IPS DF 4.7 (cell line): Measurements from ENCODE around the gene CD200R1.

Experiments used
- DNase-seq: peaks from one replicate; pipeline ENCODE4 v3.0.0-alpha.2; 2013; ENCODE audit warnings: low spot score; ENCODE audit errors: extremely low read depth

CD200R1 gene

DNA sequence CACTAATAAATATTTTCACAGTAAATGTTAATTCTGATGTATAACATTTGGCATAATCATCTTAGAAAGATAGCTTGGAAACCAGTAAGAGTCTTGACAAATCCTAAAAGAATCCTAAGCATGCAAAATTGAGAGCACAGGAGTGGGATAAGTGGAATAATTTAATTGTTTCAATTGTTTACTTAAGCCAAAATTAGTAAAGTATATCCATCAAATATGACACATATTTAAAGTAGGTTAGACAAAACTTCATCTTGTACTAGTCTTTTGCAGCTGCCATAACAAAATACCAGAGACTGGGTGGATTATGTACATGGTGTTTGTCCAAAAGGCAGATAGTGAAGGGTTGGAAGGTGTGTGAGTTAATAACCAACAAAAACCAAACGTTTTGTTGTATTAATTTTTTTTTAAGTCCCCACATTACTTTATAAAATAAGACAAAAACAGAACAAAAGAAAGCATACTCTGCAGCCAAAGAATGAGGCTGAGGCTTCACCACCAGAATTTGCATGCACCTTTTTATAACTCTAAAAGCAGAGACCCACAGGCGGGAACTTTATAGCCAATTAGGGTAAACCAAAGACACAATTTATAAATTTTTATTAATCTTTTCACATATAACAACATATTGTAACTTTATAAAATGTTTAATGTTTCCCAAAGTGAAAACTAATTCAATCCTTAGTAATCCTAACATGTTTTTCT, 86.4 kb downstream of the CD200R1 start:
- no peak for DNase-seq

- no peak for DNase-seq
Measured at GRCh38 chr3:112884678-112885290, 90.1 kb downstream of the CD200R1 start.

DNA sequence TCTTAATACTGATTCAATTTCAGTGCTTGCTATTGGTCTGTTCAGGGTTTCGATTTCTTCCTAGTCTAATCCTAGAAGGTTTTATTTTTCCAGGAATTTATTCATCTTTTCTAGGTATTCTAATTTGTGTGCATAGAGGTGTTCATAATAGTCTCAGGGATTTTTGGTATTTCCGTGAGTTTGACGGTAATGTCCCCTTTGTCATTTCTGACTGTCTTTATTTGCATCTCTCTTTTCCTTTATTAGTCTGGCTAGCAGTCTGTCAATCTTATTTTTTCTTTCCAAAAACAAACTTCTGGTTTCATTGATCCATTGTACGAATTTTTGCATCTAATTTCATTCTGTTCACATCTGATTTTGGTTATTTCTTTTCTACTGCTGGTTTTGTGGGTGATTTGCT, 93.0 kb downstream of the CD200R1 start:
- DNase-seq, result no peak

GRCh38 chr3:112875561-112875960, 99.3 kb downstream of the CD200R1 start:
- no peak for DNase-seq

DNA sequence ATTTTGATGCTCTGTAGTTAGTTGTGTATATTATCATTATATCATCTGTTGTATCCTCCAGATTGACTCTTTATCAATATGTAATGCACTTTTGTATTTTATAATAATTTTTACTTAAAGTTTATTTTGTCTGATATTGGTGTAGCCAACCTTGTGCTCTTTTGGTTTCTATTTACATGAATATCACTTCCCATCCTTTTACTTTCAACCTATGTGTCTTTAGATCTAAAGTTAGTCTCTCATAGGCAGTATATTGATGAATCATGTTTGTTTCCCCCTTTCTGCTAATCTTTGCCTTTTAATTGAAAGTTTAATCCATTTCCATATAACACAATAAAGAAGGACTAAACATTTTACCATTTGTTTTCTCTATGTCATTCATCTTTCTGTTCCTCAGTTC, 100.2 kb downstream of the CD200R1 start:
- no peak for DNase-seq

GRCh38 chr3:112873632-112874031, 101.3 kb downstream of the CD200R1 start:
- DNase-seq, result no peak

- DNase-seq, result no peak
Measured at GRCh38 chr3:112871735-112872134, 103.2 kb downstream of the CD200R1 start.
